B cell (primary cell): ENCODE data around the gene CDK5RAP2.

ENCODE experiments used
- CTCF ChIP-seq: fragments of 200-600 bp; IDR thresholded peaks from one replicate; pipeline ENCODE4 v1.8.0; 2022; ENCODE audit warnings: antibody characterized with exemption, mild to moderate bottlenecking
- EZH2 ChIP-seq: IDR thresholded peaks from 2 replicates; pipeline ENCODE4 v1.6.1; 2012; ENCODE audit warnings: borderline replicate concordance, low read depth, mild to moderate bottlenecking, moderate library complexity, low read length; ENCODE audit not compliant: insufficient read depth, poor library complexity, severe bottlenecking

GRCh38 chr9:120432600-120432999, 147.4 kb downstream of the CDK5RAP2 start:
- TF ChIP-seq CTCF: no peak
- no peak for TF ChIP-seq EZH2
